ENCODE data around the gene VASH2. TPM values are rescaled to one million over a fixed set of nuclear protein-coding genes. Genes with fewer than 3 reads are reported as not detected.

Gene VASH2
- total and polyA plus RNA-seq, 2 experiments from 2014 or later = 129 to 381 TPM

- no peak overlapping the region for H3K4me2 ChIP-seq
- H3K4me1 ChIP-seq (ENCODE audit: insufficient read depth) = peaks cover 49% of the 10 kb centered on the region
- H3K4me3 ChIP-seq = no peak overlapping the region
- H3F3A ChIP-seq (replicated peaks; ENCODE audit: low read depth) = peaks cover 9% of the 10 kb centered on the region; the same call in 1 of the 2 replicates
- Mint-ChIP-seq H3K9me3 (peaks cover 5% of the 10 kb centered on the region; the same call in 2 of the 3 replicates), H3K27me3 (ENCODE audit: insufficient read depth, low read depth, poor library complexity) (peaks cover 28% of the 10 kb centered on the region), H3K36me3 (ENCODE audit: low read depth) (peaks cover 5% of the 10 kb centered on the region; the same call in 1 of the 3 replicates), H3K4me3 (no peak overlapping the region), H3K4me1 (peaks cover 37% of the 10 kb centered on the region), H3K27ac (no peak overlapping the region; the same call in 1 of the 2 replicates)
- no peaks in the 10 kb centered on the region for H4K20me1 ChIP-seq (replicated peaks; ENCODE audit: insufficient read depth)
- no peaks in the 10 kb centered on the region for H3K79me2 ChIP-seq (replicated peaks; ENCODE audit: insufficient read depth)
- H2AFZ ChIP-seq = peak overlapping the region; percentile 67; the same call in 1 of the 2 replicates
- H3K36me3 ChIP-seq (ENCODE audit: insufficient read depth) = no peaks in the 10 kb centered on the region
- no peak for DNase-seq (ENCODE audit: low spot score)
- peaks cover 12% of the 10 kb centered on the region; the same call in 1 of the 2 replicates for H3K27me3 ChIP-seq (ENCODE audit: insufficient read depth)
- peaks cover 30% of the 10 kb centered on the region for H3K9me2 ChIP-seq (ENCODE audit: insufficient read depth)
- TF ChIP-seq EZH2phosphoT487 (IDR thresholded peaks at IDR 0.05; ENCODE audit: unreplicated experiment) (no peak), REST (IDR thresholded peaks at IDR 0.05; ENCODE audit: unreplicated experiment) (no peak), CTCF (conservative IDR thresholded peaks at IDR 0.05; ENCODE audit: low read depth in 2 of 2) (0 out of 4 replicates have a peak, but pooled peaks of 1 of the 2 experiments have one; percentile 22), CREB1 (CRISPR knock-in tag; IDR thresholded peaks at IDR 0.05; ENCODE audit: low read depth) (no peak), STAT1 (IDR thresholded peaks at IDR 0.05; ENCODE audit: unreplicated experiment) (no peak), ZNF114 (CRISPR knock-in tag; IDR thresholded peaks at IDR 0.05) (no peak)
- no peak for ATAC-seq
- no peak overlapping the region for H3K27ac ChIP-seq (ENCODE audit: low read depth)
These were observed 19.2 kb upstream of the VASH2 start for GRCh38 chr1:212930986-212931678.

GRCh38 chr1:212933815-212934471, 16.4 kb upstream of the VASH2 start:
- Mint-ChIP-seq H3K4me1 (peaks cover 26% of the 10 kb centered on the region), H3K4me3 (no peak overlapping the region), H3K27me3 (ENCODE audit: insufficient read depth, low read depth, poor library complexity) (peaks cover 17% of the 10 kb centered on the region), H3K36me3 (ENCODE audit: low read depth) (peaks cover 5% of the 10 kb centered on the region; the same call in 1 of the 3 replicates), H3K9me3 (peaks cover 5% of the 10 kb centered on the region; the same call in 2 of the 3 replicates), H3K27ac (no peak overlapping the region)
- Histone ChIP-seq H3K4me1 (ENCODE audit: insufficient read depth) (peaks cover 37% of the 10 kb centered on the region), H3K36me3 (ENCODE audit: insufficient read depth) (no peaks in the 10 kb centered on the region), H3K27me3 (ENCODE audit: insufficient read depth) (peaks cover 12% of the 10 kb centered on the region; the same call in 1 of the 2 replicates), H3K79me2 (replicated peaks; ENCODE audit: insufficient read depth) (no peaks in the 10 kb centered on the region), H4K20me1 (replicated peaks; ENCODE audit: insufficient read depth) (no peaks in the 10 kb centered on the region), H3F3A (replicated peaks; ENCODE audit: low read depth) (no peaks in the 10 kb centered on the region), H3K4me2 (peak overlapping the region; percentile 68), H3K4me3 (no peak overlapping the region; the same call in 1 of the 2 replicates), H3K9me2 (ENCODE audit: insufficient read depth) (peaks cover 26% of the 10 kb centered on the region), H3K27ac (ENCODE audit: low read depth) (no peak overlapping the region), H2AFZ (no peak overlapping the region)
- TF ChIP-seq CREB1 (CRISPR knock-in tag; IDR thresholded peaks at IDR 0.05; ENCODE audit: low read depth) (no peak), CTCF (conservative IDR thresholded peaks at IDR 0.05; ENCODE audit: low read depth in 2 of 2) (no peak)
- ATAC-seq = no peak
- no peak for DNase-seq (ENCODE audit: low spot score)
